Left lobe of liver (tissue), 2 donors: ENCODE measurements around the gene SREBF1. TPM values are rescaled to one million over a fixed set of nuclear protein-coding genes. Genes with fewer than 3 reads are reported as not detected.
"Not testable (repeated sequence)": the region's sequence is repeated elsewhere in the genome, so short reads cannot be mapped to it uniquely, and the experiment has no call there.

Experiments
- ATAC-seq: fragments of 200-7000 bp; cut with Tn5 transposase; one replicate; pipeline ENCODE4 v1.9.1; 2020; ENCODE audit warnings: mild to moderate bottlenecking, moderate library complexity
- DNase-seq: peaks from one replicate; pipeline ENCODE4 v3.0.0-alpha.2; 2020; ENCODE audit warnings: low spot score
- total RNA-seq: library from RNA; stranded (reverse); gene quantifications from one replicate; pipeline ENCODE4 v1.2.1, GENCODE V29; 2021
- donor health status: DM: no; HTN: no; CAD: no; lungs with moderate emphysema.
- donor health status: DM: no; HTN: yes; CAD: no.

Gene SREBF1
- total RNA-seq, 1 donor from 2014 or later, result 220 TPM

- no peak for ATAC-seq
- DNase-seq, result no peak
Measured at GRCh38 chr17:17814162-17815061, 22.4 kb downstream of the SREBF1 start.

- no peak for ATAC-seq
- no peak for DNase-seq
Measured at GRCh38 chr17:17813725-17814095, 23.1 kb downstream of the SREBF1 start.

GRCh38 chr17:17813055-17813724, 23.6 kb downstream of the SREBF1 start:
- no peak for ATAC-seq
- no peak for DNase-seq

- ATAC-seq, result peak; percentile 50
Measured at GRCh38 chr17:17812211-17813054, 24.4 kb downstream of the SREBF1 start.

GRCh38 chr17:17811381-17812210, 25.2 kb downstream of the SREBF1 start:
- no peak for DNase-seq
- peak; percentile 3 for ATAC-seq

More at GRCh38 chr17:17812211-17813054, 24.4 kb downstream of the SREBF1 start:
- peak; percentile 81 for DNase-seq

- DNase-seq, result no peak
Measured at GRCh38 chr17:17810895-17811248, 25.9 kb downstream of the SREBF1 start.

GRCh38 chr17:17810084-17810894, 26.5 kb downstream of the SREBF1 start:
- ATAC-seq (peak; percentile 37), DNase-seq (peak; percentile 74)

More at GRCh38 chr17:17810895-17811248, 25.9 kb downstream of the SREBF1 start:
- no peak for ATAC-seq

GRCh38 chr17:17809531-17810083, 27.2 kb downstream of the SREBF1 start:
- DNase-seq, result no peak
- ATAC-seq, result no peak

GRCh38 chr17:17808706-17809432, 27.9 kb downstream of the SREBF1 start:
- DNase-seq (no peak), ATAC-seq (no peak)

GRCh38 chr17:17808200-17808599, 28.6 kb downstream of the SREBF1 start:
- DNase-seq, result not testable (repeated sequence)

GRCh38 chr17:17807440-17807839, 29.3 kb downstream of the SREBF1 start:
- DNase-seq, result peak; percentile 77
- ATAC-seq, result peak; percentile 30

More at GRCh38 chr17:17808200-17808599, 28.6 kb downstream of the SREBF1 start:
- not testable (repeated sequence) for ATAC-seq

- ATAC-seq (peak; percentile 72), DNase-seq (peak; percentile 94)
Measured at GRCh38 chr17:17806611-17807274, 30.0 kb downstream of the SREBF1 start.

GRCh38 chr17:17806035-17806434, 30.8 kb downstream of the SREBF1 start:
- ATAC-seq (no peak), DNase-seq (no peak)

GRCh38 chr17:17805575-17805974, 31.2 kb downstream of the SREBF1 start:
- ATAC-seq (no peak), DNase-seq (no peak)

- ATAC-seq (no peak), DNase-seq (no peak)
Measured at GRCh38 chr17:17804007-17804406, 32.8 kb downstream of the SREBF1 start.

- ATAC-seq, result no peak
- no peak for DNase-seq
Measured at GRCh38 chr17:17801800-17802481, 34.8 kb downstream of the SREBF1 start.

GRCh38 chr17:17800504-17801021, 36.2 kb downstream of the SREBF1 start:
- ATAC-seq, result no peak

More at GRCh38 chr17:17800504-17801021, 36.2 kb downstream of the SREBF1 start:
- no peak for DNase-seq
